Neural cell (in vitro differentiated cells): ENCODE results near the gene CRTC1.
"Not testable (repeated sequence)": the region's sequence is repeated elsewhere in the genome, so short reads cannot be mapped to it uniquely, and the experiment has no call there.

Experiments
- CTCF ChIP-seq: fragments of 450-650 bp; IDR thresholded peaks from 2 replicates; pipeline ENCODE4 v1.5.1; 2014; ENCODE audit warnings: antibody characterized with exemption, mild to moderate bottlenecking, moderate library complexity; ENCODE audit not compliant: poor library complexity, severe bottlenecking
- POLR2AphosphoS5 ChIP-seq: IDR thresholded peaks from 2 replicates; pipeline ENCODE4 v1.6.1; 2012
- TAF1 ChIP-seq: IDR thresholded peaks from 2 replicates; pipeline ENCODE4 v1.6.1; 2012; ENCODE audit warnings: low read depth

GRCh38 chr19:18811638-18812037 lies 128.2 kb downstream of the CRTC1 start:
- TF ChIP-seq CTCF, TAF1, POLR2AphosphoS5: not testable (repeated sequence)
